ENCODE measurements around the gene CES4A. TPM values are rescaled to one million over a fixed set of nuclear protein-coding genes. Genes with fewer than 3 reads are reported as not detected.
A peak's percentile ranks its signal among the peaks of the same experiment; 100 is the strongest.

The CES4A gene
- total RNA-seq, 2 donors from 2014 or later: 24.4 to 38.8 TPM

DNA sequence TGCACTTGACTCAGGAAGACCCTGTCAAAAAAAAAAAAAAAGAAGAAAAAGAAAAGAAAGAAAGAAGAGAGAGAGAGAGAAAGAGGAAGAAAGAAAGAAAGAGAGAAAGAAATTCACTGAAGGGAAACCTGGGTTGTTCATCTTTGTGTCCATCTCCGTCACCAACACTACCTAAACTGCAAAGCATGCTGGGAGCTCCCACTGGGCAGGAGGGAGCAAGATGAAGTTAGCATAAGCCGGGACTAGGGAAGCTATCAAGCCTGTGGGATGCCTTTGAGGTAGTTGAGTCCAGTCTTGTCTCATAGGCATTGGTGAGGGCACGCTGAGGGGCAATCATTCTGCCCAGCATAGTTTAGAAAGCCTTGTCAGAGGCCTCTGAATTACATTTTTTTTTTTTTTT lies 32.9 kb downstream of the CES4A start:
- Mint-ChIP-seq H3K27me3 (ENCODE audit: low read depth) (no peaks in the 10 kb centered on the region), H3K36me3 (ENCODE audit: insufficient read depth in 2 of 2) (no peaks in the 10 kb centered on the region), H3K9me3 (no peaks in the 10 kb centered on the region), H3K27ac (peak overlapping the region; percentile 56), H3K4me3 (no peak overlapping the region), H3K4me1 (ENCODE audit: low read depth) (peaks cover 14% of the 10 kb centered on the region)
- DNase-seq (no peak), ATAC-seq (replicated peaks in 1 of 2) (no peak)

DNA sequence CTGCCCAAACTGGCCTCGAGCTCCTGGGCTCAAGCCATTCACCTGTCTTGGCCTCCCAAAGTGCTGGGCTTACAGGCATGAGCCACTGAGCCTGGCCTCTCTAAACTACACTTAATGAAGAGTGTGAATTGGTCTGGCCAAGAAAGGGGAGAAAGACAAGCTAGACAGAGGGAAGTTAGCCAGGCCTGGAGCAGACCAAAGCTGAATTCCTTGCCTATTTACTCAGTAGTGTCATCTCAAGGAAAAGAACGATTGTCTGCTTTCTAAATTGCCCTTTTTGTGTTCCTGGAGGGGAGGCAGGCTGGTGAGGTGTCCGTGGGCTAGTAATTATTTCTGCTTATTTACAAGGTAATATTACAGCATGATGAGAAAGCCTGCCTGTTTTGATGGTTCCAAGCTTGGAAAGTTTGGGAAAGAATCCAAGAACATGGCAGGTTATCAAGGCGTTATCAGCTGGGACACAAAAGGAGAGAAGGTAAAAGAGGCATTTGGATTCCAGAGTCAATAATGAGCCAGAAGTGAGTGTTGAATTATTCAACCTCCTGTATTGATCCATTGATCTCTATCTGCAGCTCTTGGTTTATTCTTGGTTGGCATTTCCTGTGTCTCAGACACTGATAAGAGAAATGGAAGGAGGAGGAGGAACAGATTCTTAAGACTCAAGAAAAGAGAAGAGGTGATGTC lies 34.3 kb downstream of the CES4A start:
- H3K36me3 Mint-ChIP-seq (ENCODE audit: insufficient read depth in 2 of 2): no peaks in the 10 kb centered on the region
- H3K27ac Mint-ChIP-seq: no peak overlapping the region
- no peaks in the 10 kb centered on the region for H3K27me3 Mint-ChIP-seq (ENCODE audit: low read depth)
- DNase-seq: no peak
- H3K9me3 Mint-ChIP-seq: no peaks in the 10 kb centered on the region
- ATAC-seq (replicated peaks in 1 of 2): no peak
- H3K4me3 Mint-ChIP-seq: no peak overlapping the region
- peaks cover 17% of the 10 kb centered on the region for H3K4me1 Mint-ChIP-seq (ENCODE audit: low read depth)

DNA sequence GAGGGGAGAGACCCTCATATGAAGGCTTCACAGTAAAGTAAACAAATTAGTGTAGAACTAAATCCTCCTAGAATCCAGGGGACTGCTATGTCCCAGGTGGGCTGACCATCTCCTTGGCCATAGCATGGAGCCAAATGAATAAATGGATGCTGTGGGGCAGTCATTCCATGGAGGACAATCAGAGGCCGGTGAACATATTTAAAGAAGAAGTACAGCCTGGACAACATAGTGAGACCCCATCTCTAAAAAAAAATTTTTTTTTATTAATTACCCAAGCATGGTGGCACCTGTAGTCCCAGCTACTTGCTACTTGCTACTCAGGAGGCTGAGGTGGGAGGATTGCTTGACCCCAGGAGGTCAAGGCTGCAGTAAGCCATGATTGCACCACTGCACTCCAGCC lies 35.3 kb downstream of the CES4A start:
- no peak overlapping the region for H3K4me3 Mint-ChIP-seq
- DNase-seq: no peak
- peaks cover 9% of the 10 kb centered on the region for H3K4me1 Mint-ChIP-seq (ENCODE audit: low read depth)
- no peaks in the 10 kb centered on the region for H3K9me3 Mint-ChIP-seq
- H3K27me3 Mint-ChIP-seq (ENCODE audit: low read depth): no peaks in the 10 kb centered on the region
- no peak for ATAC-seq (replicated peaks in 1 of 2)
- no peak overlapping the region for H3K27ac Mint-ChIP-seq
- H3K36me3 Mint-ChIP-seq (ENCODE audit: insufficient read depth in 2 of 2): no peaks in the 10 kb centered on the region

DNA sequence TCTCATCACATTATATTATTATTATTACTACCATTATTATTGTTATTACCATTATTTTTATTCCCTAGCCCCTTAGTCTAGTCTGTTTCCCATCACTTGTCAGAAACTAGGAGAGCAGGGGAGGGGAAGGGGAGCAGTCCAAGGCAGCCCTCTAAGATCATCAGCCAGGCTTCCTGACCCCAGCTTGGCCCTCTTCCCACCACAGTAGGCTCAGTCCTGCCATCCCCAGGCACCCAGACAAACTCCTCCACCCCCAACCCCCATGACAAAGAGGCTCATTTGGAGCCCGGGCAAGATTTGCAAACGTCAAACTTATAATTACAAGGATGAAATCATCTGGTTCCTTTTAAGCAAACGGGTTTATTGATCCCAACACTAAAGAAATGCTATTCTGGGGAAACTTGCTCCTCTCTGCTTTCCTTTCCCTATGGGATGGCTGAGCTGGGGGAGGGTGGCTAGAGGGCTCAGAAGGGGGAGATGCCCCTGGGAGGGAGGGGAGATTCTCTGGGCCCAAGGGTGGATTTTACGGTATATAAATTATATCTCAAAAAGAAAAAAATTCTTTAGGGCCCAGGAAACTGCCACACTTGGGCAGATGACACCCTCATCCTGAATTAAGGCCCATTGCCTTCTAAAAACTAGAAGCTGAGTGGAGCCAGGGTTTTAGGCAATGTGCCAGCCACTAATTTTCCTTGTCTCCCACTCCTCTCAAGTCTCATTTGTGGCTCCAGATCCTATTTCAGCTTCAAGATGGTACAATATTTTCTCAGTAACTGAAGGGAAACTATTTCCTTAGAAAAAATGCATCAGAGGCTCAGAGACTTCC lies 36.2 kb downstream of the CES4A start:
- DNase-seq: no peak
- no peaks in the 10 kb centered on the region for H3K27me3 Mint-ChIP-seq (ENCODE audit: low read depth)
- no peak overlapping the region for H3K4me3 Mint-ChIP-seq
- no peaks in the 10 kb centered on the region for H3K36me3 Mint-ChIP-seq (ENCODE audit: insufficient read depth in 2 of 2)
- H3K27ac Mint-ChIP-seq: no peak overlapping the region
- no peak for ATAC-seq (replicated peaks in 1 of 2)
- H3K9me3 Mint-ChIP-seq: no peaks in the 10 kb centered on the region
- peaks cover 9% of the 10 kb centered on the region for H3K4me1 Mint-ChIP-seq (ENCODE audit: low read depth)

DNA sequence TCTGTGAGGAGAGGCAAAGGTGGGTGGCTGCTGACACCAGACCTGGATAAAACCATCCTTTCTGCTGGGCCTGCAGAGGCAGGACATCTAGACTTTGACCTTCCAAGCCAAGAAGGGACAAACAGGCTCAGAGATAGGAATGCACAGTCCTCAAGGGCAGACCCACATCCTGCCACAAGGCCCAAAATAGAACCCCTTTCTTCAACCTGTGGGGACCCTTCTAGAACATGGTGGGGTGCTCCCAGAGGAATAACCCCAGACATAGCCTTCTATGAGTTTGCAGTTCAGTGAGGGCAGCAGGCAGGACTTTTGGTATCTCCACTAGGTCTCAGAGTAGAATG lies 36.8 kb downstream of the CES4A start:
- Mint-ChIP-seq H3K27me3 (ENCODE audit: low read depth) (no peaks in the 10 kb centered on the region), H3K4me3 (no peak overlapping the region), H3K27ac (no peak overlapping the region), H3K9me3 (no peaks in the 10 kb centered on the region), H3K36me3 (ENCODE audit: insufficient read depth in 2 of 2) (peaks cover 0 to 4% of the 10 kb centered on the region in 2 donors), H3K4me1 (ENCODE audit: low read depth) (peaks cover 13% of the 10 kb centered on the region)
- no peak for ATAC-seq (replicated peaks in 1 of 2)
- DNase-seq: no peak

DNA sequence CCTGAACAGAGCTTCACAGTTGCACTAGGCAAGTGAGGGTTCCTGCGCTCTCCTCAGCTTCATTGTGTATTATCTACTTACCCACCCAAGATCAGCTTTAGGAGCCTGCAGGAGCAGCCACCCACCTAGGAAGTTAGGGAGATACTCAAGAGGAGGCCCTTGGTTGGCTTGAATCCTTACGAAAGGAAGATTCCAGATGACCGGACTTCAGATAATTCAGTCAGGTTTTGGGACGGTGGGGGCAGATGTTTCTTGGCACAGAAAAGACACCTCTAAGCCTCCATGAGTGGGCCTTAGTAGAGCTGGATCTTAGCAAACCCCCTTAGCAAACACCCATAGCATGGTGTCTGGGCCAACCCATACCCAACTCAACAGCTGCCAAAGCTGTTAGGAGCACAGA lies 38.2 kb downstream of the CES4A start:
- Mint-ChIP-seq H3K27ac (no peak overlapping the region), H3K36me3 (ENCODE audit: insufficient read depth in 2 of 2) (peaks cover 0 to 6% of the 10 kb centered on the region in 2 donors), H3K27me3 (ENCODE audit: low read depth) (no peaks in the 10 kb centered on the region), H3K9me3 (no peaks in the 10 kb centered on the region), H3K4me1 (ENCODE audit: low read depth) (peaks cover 22% of the 10 kb centered on the region), H3K4me3 (no peak overlapping the region)
- DNase-seq: no peak
- ATAC-seq (replicated peaks in 1 of 2): no peak

DNA sequence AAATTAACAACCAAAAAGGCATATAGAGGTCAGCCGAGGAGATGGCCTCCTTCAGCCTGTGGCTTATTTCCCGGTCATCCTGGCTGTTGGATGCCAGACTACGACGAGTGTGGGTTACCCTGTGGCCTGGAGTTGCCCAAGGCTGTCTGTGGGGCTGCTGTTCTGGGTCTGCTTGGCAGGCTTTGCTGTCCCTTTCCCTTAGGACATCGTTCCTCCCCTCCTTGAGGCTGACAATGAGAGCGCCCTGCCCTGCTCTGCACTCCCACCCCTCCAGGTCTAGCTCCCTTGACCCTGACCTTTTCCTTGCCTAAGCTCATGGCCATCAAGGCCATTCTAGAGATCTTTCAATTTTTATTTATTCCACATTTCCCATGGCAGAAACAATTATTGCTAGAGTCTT lies 38.7 kb downstream of the CES4A start:
- DNase-seq: no peak
- ATAC-seq (replicated peaks in 1 of 2): no peak
- Mint-ChIP-seq H3K27ac (no peak overlapping the region), H3K36me3 (ENCODE audit: insufficient read depth in 2 of 2) (peaks cover 1 to 6% of the 10 kb centered on the region in 2 donors), H3K4me3 (peak overlapping the region in 1 of 2 donors; percentile 38), H3K9me3 (no peaks in the 10 kb centered on the region), H3K4me1 (ENCODE audit: low read depth) (peaks cover 27% of the 10 kb centered on the region), H3K27me3 (ENCODE audit: low read depth) (no peaks in the 10 kb centered on the region)

DNA sequence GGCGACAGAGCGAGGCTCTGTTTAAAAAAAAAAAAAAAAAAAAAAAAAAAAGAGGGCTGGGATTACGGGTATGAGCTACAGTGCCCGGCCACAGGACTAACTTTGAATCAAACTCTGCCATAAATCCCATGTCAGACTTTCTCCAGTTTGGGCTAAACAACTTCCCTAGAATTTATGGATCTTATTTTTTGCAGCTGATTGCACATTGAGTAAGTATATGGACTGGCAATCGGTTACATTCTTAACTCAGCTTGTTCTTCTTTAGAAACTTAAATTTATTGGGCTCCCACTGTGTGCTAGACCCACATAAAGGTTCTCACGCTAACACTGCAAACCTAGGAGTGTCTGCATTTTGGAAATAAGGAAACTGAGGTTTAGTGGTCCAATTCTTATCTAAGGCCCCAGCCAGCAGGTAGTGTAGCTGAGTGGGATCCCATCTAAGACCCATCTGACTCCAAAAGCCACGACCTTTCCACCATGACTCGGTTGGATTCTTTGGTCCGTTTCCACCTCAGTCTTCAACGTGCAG lies 39.8 kb downstream of the CES4A start:
- no peaks in the 10 kb centered on the region for H3K27me3 Mint-ChIP-seq (ENCODE audit: low read depth)
- peaks cover 1 to 15% of the 10 kb centered on the region in 2 donors for H3K36me3 Mint-ChIP-seq (ENCODE audit: insufficient read depth in 2 of 2)
- peaks cover 37% of the 10 kb centered on the region for H3K4me1 Mint-ChIP-seq (ENCODE audit: low read depth)
- H3K9me3 Mint-ChIP-seq: no peaks in the 10 kb centered on the region
- peak overlapping the region; percentile 89 to 91 for H3K4me3 Mint-ChIP-seq
- DNase-seq (no peak), ATAC-seq (replicated peaks in 1 of 2) (no peak)
- H3K27ac Mint-ChIP-seq: peak overlapping the region; percentile 93

DNA sequence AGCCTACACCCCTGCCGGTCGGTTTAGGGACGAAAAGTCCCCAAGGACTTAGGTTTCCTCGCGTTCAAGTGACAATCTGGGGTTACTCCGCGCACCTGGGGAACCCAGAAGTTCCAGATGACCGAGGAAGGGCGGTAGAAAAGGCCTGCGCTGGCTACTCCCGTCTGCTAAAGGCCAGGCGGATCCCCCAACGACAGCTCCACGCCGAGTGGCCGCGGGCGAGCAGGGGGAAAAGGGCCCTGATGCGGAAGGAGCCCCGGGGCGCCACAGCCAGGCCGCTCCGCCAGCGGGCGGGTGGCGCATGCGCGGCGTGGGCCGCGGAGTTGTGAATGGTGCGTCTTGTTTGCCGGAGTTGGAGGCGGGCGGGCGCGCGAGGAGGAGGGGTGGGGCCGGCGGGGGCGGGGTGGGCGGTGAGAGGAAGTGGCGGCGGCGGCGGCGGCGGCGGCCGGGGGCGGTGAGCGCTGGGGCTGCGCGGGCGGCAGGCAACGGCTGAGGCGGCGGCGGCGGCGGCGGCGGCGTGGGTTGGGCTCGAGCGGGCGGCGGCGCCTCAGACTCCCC lies 40.4 kb downstream of the CES4A start, which contains the start of gene CBFB:
Gene CBFB, plus strand, starts transcription at position 454 of the 558 bp plus-strand sequence. CDS start 259 bp downstream, outside the sequence.
- H3K27ac Mint-ChIP-seq: peak within 1 kb of the TSS; percentile 93
- peak within 1 kb of the TSS; percentile 89 to 95 for H3K4me3 Mint-ChIP-seq
- peak; percentile 93 for ATAC-seq (replicated peaks in 1 of 2)
- H3K4me1 Mint-ChIP-seq (ENCODE audit: low read depth): peaks cover 43% of the 10 kb centered on the region
- no peaks in the 10 kb centered on the region for H3K27me3 Mint-ChIP-seq (ENCODE audit: low read depth)
- no peaks in the 10 kb centered on the region for H3K9me3 Mint-ChIP-seq
- peak; percentile 93 to 96 for DNase-seq
- H3K36me3 Mint-ChIP-seq (ENCODE audit: insufficient read depth in 2 of 2): peaks cover 1 to 17% of the 10 kb centered on the region in 2 donors

DNA sequence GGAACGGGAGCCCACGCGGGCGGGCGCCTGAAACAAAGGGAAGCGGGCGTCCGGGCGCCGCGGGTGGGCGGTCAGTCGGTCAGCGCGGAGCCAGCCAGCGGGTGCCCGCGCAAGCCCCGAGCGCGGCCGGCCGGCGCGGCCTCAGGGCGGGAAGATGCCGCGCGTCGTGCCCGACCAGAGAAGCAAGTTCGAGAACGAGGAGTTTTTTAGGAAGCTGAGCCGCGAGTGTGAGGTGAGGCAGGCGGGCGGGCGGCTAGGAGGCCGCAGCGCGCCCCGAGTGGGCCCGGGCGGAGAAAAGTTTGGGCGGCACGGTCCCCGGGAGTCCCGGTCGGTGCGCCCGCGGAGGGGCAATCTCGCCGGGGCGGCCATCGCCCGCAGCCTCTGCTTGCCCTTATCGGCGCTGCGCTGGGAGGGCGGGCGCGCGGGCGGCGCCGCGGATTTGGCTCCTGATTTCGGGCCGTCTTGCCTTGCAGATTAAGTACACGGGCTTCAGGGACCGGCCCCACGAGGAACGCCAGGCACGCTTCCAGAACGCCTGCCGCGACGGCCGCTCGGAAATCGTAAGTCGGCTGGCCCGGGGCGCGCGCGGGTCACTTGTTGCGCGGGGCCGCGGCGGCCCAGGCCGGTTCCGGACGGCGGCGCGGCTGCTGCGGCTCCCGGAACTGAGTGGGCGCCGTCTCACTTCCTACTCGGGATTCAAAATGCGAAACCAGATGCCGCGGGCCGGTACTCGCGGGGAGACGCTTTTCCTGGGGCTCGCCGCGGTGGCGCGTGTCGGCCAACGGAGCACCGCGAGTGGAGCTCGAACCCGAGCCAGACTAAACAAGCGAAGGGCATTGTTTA lies 41.1 kb downstream of the CES4A start:
- H3K36me3 Mint-ChIP-seq (ENCODE audit: insufficient read depth in 2 of 2): peaks cover 3 to 19% of the 10 kb centered on the region in 2 donors
- H3K9me3 Mint-ChIP-seq: no peaks in the 10 kb centered on the region
- peak; percentile 36 to 53 for ATAC-seq (replicated peaks in 1 of 2)
- H3K27ac Mint-ChIP-seq: peak overlapping the region; percentile 61
- H3K4me3 Mint-ChIP-seq: peak overlapping the region; percentile 89 to 95
- H3K4me1 Mint-ChIP-seq (ENCODE audit: low read depth): peaks cover 50% of the 10 kb centered on the region
- H3K27me3 Mint-ChIP-seq (ENCODE audit: low read depth): no peaks in the 10 kb centered on the region
- peak; percentile 71 to 72 for DNase-seq

DNA sequence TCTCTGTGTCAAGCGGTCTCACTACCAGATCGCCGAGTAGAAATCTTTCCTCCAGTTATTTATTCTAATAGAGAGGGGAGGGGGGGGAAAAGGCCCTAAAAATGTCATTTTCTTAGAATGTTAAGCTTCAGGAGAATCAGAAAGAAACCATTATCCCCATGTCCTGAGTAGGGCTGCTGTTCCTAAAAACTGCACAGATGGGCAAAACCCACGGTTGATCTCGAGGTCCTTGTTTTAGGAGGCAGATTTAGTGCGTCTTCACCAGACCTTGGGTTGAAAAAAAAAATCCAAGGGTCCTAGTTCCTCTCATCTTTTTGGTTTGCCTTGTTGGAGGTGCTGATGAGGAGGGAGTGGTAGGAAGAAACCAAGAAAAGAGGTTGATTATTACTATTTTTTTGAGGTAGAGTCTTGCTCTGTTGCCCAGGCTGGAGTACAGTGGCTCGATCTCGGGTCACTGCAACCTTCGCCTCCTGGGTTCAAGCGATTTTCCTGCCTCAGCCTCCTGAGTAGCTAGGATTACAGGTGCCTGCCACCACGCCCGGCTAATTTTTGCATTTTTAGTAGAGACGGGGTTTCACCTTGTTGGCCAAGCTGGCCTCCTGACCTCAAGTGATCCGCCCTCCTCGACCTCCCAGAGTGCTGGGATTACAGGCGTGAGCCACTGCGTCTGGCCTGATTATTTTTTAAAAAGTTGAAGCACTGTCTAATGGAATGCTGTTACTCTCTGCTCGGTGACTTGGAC lies 42.0 kb downstream of the CES4A start:
- no peaks in the 10 kb centered on the region for H3K9me3 Mint-ChIP-seq
- ATAC-seq (replicated peaks in 1 of 2): no peak
- peak overlapping the region; percentile 89 to 95 for H3K4me3 Mint-ChIP-seq
- no peak for DNase-seq
- H3K36me3 Mint-ChIP-seq (ENCODE audit: insufficient read depth in 2 of 2): peaks cover 4 to 23% of the 10 kb centered on the region in 2 donors
- peaks cover 59% of the 10 kb centered on the region for H3K4me1 Mint-ChIP-seq (ENCODE audit: low read depth)
- H3K27ac Mint-ChIP-seq: peak overlapping the region; percentile 61
- no peaks in the 10 kb centered on the region for H3K27me3 Mint-ChIP-seq (ENCODE audit: low read depth)

DNA sequence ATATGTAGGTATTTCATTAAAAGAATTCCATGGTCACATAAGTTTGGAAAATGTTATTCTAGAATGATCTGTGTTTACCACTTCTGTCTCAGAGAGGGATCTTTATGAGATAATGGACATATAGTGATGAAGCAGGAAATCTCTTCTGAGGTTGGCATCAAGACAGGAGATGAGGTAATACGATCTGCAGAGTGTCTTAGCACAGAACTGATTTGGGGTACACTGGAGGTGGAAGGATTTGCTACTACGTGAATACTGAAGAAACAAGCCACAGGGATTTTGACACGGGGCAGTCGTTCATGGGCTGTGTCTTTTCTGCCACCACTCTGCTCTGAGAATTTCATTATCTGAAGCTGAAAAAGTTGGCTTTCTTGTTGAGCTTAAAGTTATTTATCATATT lies 46.1 kb downstream of the CES4A start:
- Mint-ChIP-seq H3K27ac (peak overlapping the region; percentile 5), H3K4me1 (ENCODE audit: low read depth) (peaks cover 79% of the 10 kb centered on the region), H3K27me3 (ENCODE audit: low read depth) (no peaks in the 10 kb centered on the region), H3K9me3 (no peaks in the 10 kb centered on the region), H3K4me3 (peak overlapping the region in 1 of 2 donors; percentile 49), H3K36me3 (ENCODE audit: insufficient read depth in 2 of 2) (peaks cover 6 to 31% of the 10 kb centered on the region in 2 donors)
- ATAC-seq (replicated peaks in 1 of 2) (no peak), DNase-seq (no peak)
